ENCODE results near the gene SMYD3. TPM values are rescaled to one million over a fixed set of nuclear protein-coding genes. Genes with fewer than 3 reads are reported as not detected.
"Not testable (repeated sequence)": the region's sequence is repeated elsewhere in the genome, so short reads cannot be mapped to it uniquely, and the experiment has no call there.

The SMYD3 gene
- total RNA-seq, 1 donor from 2014 or later = 18.8 TPM

DNA sequence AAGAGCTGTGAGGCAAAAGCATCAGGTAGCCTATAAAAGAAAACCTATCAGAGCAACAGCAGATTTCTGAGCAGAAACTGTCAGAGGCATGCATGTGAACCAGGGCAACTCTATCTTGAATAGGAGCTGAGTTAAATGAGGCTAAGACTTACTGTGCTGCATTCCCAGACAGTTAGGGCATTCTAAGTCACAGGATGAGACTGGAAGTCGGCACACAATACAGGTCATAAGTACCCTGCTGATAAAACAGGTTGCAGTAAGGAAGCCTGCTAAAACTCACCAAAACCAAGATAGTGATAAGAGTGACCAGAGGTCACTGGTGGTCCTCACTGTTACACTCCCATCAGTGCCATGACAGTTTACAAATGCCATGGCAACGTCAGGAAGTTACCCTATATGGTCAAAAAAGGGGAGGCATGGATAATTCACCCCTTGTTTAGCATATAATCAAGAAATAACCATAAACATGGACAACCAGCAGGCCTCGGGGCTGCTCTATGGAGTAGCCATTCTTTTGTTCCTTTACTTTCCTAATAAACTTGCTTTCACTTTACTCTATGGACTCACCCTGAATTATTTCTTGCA is 150.0 kb downstream of the SMYD3 start:
- not testable (repeated sequence) for DNase-seq (ENCODE audit: low spot score)

DNA sequence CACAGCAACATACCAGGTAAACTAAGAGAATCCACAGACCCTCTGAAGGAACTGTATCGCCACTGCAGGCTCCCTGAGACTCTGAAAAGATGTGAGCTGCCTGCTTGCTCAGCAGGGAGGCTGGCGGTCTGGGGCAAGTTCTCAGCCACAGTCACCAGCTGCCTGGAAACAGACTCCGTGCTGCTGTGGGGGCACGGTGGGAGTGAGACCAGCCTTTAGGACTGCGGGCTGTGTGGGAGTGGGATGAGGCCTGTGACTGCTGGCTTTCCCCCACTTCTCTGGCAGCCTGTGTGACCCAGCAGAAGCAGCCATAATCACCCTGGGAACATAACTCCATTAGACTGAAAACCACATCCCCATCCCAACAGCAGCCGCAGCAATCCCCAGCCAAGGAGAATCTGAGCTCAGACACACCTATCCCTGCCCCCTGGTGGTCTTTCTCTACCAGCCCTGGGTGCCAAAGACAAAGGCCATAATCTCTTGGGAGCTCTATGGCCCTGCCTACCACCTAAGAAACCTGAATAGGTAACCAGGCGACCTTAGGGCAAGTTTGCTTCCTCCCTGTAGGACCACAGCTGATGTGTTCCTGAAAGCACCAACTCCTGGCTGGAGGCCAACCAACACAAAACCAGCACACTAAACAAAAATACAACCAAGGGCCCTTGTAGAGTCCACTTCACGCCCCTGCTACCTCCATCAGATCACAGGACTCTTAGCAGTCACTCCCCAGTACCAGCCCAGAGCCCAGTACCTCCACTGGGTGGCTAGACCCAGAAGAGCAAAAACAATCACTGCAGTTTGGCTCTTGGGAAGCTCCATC is 151.5 kb downstream of the SMYD3 start:
- no peak for DNase-seq (ENCODE audit: low spot score)

DNA sequence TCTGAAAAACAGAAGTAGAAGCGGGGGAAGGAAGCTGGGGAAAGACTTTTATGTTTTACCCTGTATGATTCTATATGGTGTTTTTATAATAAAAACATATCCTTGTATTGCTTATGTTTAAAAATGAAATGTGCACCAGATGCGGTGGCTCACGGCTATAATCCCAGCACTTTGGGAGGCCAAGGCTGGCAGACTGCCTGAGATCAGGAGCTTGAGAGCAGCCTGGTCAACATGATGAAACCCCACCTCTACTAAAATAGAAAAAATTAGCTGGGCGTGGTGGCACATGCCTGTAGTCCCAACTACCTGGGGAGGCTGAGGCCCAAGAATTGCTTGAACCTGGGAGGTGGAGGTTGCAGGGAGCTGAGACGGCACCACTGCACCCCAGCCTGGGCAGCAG is 155.4 kb downstream of the SMYD3 start:
- DNase-seq (ENCODE audit: low spot score) = no peak

DNA sequence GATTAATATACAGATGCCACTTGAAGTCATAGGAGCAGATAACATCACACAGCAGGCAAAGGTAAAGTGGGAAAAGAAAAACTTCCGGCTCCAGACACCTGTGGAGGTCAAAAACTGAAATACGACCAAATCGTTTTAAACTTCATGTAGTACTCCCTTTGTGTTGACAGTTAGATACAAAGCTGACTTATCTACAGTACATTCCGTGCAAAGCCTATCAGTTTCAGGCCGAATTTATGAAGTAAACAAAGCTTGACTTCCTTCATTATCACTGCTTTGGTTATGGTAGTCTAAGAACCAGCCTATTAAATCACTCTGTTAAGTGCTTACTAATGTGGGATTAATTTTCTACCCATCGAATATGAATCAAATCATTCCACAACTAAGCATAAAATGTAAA is 156.3 kb downstream of the SMYD3 start:
- DNase-seq (ENCODE audit: low spot score) = no peak

DNA sequence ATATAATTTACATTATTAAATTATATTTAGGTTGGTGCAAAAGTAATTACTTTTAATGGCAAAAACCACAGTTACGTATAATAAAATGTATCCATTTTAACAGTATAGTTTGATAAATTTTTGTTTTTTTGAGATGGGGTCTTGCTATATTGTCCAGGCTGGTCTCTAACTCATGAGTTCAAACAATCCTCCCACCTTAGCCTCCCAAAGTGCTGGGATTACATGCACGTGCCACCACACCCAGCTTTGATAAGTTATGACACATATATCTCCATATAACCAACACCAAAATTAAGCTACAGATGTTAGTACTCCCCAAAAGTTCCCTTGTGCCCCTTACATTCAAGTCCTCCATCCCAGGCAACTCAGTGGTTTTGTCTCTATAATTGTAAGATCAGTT is 163.1 kb downstream of the SMYD3 start:
- DNase-seq (ENCODE audit: low spot score) = no peak

DNA sequence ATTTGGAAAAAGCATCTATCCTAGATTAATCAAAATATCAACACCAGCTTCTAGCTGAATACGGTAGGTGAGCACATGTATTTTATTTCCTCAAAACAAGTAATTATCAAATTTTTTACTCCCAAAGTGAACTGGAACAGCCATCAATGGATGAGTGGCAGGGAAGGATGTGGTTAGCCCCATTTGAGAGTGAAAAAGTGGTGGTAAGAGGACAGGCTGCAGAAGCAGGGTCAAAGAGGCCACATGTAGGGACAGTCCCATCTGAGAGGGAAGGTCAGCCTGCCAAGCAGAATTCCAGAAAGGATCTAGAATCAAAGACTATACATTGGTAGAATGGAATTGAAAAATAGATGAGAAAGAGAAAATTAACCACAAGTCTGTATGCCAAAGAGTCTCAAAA is 163.8 kb downstream of the SMYD3 start:
- no peak for DNase-seq (ENCODE audit: low spot score)

DNA sequence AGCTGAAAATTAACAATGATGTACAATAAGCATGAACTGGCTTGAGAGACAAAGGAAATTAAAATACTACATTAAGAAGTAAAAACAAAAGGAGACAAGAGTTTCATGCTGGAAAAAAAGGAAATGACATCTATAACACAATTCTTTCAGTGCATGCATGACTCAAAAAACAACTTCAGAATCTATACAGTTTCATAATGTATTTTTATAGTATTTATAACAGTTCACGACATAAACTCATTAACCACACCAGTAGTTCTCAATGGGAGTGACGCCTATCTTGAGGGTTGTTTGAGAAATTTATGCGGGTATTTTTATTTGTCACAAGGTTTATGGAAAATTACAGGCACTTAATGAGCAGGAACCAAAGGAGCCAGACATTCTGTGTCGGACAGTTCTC is 168.5 kb downstream of the SMYD3 start:
- no peak for DNase-seq (ENCODE audit: low spot score)

DNA sequence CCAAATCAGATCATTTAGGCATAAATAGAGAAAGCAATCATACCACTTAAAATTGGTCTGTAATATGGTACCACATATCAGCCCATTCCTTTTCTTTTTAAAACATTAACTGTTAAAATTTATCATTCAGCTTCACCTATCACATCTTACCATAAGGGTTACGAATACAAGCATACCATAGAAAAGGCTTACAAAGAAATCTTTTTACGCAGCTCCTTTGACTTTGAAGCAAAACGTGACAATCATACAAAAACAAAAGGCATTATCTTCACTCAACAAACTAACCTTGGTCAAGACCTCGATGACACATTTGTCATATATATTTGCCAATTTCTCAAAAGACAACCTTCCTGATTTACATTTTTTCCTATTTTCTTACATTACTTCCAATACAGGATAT is 169.0 kb downstream of the SMYD3 start:
- no peak for DNase-seq (ENCODE audit: low spot score)

DNA sequence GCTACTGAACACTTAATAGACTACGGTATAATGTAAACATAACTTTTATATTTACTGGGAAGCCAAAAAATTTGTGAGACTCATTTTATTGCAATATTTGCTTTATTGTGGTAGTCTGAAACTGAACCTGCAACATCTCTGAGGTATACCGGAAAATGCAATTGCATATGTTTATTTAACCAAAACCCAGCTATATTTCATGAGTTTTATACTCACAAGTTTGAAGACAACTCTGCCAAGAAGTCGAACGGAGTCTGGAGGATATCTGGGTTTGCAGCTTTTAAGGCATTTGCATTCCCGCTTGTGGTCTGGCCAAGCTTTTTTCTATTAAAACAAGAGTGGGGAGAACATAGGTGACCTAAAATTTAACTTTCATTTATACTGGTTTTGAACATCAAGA is 171.9 kb downstream of the SMYD3 start:
- no peak for DNase-seq (ENCODE audit: low spot score)

DNA sequence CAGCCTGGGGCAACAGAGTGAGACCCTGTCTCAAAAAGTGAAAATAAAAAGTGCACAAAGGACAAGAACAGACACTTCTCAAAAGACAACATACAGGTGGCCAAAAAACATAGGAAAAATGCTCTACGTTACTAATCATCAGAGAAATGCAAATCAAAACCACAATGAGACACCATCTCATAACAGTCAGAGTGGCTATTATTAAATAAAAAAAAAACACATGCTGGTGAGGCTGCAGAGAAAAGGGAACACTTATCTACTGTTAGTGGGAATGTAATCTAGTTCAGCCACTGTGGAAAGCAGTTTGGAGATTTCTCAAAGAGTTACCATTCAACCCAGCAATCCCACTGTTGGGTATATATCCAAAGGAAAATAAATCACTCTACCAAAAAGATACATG is 173.2 kb downstream of the SMYD3 start:
- DNase-seq (ENCODE audit: low spot score) = no peak

DNA sequence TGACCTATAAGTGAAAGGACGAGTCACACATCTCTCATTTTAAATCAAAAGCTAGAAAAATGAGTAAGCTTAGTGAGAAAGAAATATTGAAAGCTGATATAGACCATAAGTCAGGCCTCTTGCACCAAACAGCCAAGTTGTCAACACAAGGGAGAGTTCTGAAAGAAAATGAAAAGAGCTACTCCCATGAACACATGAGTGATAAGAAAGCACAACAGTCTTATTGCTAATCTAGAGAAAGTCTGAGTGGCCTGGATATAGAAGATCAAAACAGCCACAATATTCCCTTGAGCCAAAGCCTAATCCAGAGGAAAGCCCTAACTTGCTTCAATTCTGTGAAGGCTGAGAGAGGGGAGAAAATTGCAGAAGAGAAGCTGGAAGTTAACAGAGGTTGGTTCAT is 175.0 kb downstream of the SMYD3 start:
- no peak for DNase-seq (ENCODE audit: low spot score)

DNA sequence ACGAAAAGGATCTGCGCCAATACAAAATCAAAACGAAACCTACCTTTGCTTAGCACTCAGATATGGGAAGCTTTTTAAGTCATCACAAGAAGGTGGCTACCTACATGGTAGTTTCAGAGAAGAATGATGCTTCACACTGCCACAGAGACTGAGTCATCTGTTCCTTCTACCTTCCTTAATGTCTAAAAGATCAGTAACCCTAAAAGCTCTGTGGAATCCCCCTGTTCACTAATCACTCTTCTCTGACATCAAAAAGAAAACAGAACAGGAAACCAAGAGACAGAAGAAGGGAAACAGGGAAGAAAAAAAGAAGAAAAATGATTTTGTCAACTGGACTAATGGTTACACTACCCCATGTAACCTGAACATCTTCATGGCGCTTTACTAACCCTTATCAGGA is 177.2 kb downstream of the SMYD3 start:
- DNase-seq (ENCODE audit: low spot score) = no peak

DNA sequence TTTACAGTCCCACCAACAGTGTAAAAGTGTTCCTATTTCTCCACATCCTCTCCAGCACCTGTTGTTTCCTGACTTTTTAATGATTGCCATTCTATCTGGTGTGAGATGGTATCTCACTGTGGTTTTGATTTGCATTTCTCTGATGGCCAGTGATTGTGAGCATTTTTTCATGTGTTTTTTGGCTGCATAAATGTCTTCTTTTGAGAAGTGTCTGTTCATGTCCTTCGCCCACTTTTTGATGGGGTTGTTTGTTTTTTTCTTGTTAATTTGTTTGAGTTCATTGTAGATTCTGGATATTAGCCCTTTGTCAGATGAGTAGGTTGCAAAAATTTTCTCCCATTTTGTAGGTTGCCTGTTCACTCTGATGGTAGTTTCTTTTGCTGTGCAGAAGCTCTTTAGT is 177.8 kb downstream of the SMYD3 start:
- not testable (repeated sequence) for DNase-seq (ENCODE audit: low spot score)

DNA sequence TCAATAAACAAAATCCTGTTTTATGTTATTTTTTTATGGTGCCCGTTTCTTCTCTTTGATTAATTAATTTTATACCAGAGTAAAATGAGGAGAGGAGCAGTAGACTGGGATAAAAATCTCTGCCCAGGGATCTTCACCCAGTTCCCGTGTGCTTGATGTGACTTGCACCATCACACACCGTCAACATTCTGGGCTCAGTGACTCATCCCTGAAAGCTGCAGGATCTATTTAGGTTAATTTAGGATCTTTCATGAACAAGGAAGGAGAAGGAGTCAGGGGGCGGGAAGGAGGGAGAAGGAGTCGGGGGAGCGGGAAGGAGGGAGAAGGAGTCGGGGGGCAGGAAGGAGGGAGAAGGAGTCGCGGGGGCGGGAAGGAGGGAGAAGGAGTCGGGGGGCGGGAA is 182.4 kb downstream of the SMYD3 start:
- no peak for DNase-seq (ENCODE audit: low spot score)

DNA sequence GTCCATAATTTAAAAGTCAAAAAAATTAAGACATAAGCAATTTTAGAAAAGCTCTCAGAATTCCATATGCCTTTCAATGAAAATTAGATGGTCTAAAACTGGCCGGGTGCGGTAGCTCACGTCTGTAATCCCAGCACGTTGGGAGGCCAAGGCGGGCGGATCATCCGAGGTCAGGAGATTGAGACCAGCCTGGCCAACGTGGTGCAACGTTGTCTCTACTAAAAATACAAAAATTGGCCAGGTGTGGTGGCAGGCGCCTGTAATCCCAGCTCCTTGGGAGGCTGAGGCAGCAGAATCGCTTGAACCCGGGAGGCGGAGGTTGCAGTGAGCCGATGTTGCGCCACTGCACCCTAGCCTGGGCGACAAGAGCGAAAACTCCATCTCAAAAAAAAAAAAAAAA is 183.0 kb downstream of the SMYD3 start:
- DNase-seq (ENCODE audit: low spot score) = not testable (repeated sequence)

DNA sequence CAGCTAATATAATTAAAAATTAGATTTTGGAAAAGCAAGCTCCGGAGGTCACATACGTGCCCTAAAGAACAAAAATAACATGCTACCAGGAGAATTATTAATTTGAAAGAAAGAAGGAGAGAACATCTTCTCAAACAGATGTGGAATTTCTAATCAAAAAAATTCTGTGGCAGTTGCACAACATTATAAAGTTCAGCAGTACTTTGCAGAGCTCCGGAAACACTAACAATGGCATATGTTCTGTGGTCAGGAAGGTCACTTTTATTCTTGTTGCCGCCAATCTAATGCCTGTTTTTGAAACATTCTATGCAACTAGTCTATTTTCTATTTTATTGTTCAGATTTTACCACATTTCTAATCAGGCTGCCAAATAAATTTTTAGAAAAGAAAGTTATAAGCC is 186.8 kb downstream of the SMYD3 start:
- no peak for DNase-seq (ENCODE audit: low spot score)

DNA sequence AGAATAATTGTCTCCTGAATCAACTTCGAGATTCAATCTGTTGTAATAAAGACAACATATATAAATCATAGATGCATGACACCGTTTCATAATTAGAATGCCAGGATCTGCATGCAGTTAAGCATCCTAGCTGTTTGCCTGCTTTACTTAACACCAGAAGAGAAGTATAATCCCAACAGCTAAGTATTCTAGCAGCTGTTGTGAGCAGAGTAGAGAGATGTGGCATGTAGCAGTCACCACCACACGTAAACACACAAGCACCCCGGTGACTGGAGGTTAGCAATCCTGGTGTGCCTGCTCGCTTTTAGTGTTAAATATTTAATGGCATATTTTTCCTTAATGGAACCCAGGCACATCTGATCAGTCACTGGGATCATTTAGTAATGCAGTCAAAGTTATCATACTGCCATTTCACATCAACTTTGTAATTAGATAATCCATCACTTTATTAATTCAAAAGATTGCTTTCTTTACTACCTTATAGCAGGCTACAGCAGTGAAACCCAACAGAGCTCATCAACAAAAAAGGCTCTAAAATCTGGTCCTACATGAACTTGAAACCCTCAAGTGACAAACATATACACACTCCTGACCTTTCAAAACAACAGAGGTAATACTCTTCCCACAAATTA is 187.9 kb downstream of the SMYD3 start:
- no peak for DNase-seq (ENCODE audit: low spot score)

DNA sequence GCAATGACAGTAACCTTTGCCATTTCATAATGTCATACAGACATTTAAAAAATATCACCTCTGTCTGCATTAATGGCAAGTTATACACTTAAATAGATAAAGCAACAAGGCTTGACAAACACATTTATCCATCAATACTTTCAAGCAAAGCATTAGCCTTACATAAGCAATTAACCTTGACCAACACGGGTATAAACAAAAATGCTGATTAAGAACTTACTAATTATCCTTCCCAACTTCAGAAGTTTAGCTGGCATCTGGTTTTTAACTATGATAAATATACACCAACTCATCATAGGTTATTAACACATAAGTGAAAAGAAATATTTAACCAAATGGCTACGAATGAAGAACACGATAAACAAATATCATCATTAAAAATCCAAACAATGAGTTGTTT is 188.5 kb downstream of the SMYD3 start:
- DNase-seq (ENCODE audit: low spot score) = no peak

DNA sequence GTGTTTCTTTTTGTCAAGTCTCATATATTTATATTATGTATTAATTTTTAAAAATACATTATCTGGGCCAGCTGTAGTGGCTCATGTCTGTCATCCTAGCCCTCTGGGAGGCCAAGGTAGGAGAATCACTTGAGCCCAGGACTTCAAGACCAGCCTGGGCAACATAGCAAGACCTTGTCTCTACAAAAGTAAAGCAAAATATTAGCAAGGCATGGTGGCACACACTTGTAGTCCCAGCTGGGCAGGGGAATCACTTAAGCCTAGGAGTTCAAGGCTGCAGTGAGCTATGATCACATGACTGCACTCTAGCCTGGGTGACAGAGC is 189.1 kb downstream of the SMYD3 start:
- DNase-seq (ENCODE audit: low spot score) = no peak

DNA sequence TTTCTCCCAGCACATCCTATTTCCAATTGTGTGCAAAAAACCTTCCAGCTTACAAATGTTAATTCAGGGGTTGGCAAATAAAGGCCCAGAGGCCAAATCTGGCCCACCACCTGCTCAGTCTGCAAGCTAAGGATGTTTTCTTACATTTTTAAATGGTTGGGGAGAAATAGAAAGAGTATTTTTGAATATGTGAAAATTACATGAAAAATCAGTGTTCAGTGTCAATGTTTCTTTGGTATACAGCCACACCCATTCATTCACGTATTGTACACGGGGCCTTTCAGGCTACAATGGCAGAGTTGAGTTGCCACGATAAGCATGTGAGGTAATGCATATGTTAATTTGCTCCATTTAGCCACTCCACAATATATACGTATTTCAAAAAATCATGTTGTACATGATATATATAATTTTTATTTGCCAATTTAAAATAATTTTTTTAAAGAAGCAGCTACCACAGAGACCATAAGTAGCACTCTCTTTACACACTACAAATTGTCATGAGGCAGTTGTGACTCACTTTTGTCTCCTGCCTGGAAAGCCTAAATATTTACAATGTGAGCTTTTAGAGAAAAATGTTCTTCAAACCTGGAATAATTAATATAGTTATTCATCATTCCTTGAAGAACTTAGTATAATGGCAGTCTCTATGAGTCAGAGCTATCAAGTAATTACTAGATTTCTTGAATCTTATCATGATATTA is 189.6 kb downstream of the SMYD3 start:
- no peak for DNase-seq (ENCODE audit: low spot score)

DNA sequence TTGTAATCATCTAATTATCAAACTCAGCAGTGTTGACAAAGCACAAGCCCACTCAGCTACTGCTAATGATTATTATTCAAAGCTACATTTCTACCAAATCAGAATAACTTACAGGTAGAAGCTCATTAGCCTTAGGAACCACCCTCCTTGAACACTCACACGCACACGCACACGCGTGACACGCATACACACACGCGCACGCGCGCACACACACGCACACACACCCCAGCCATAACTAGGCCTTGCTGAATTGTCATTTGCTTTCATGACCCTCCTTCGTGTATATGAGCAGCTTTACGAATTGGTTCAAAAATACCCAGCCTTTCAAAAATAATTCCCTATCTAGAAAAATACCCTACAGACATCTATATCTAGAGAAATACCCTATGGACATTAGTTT is 195.6 kb downstream of the SMYD3 start:
- DNase-seq (ENCODE audit: low spot score) = no peak

DNA sequence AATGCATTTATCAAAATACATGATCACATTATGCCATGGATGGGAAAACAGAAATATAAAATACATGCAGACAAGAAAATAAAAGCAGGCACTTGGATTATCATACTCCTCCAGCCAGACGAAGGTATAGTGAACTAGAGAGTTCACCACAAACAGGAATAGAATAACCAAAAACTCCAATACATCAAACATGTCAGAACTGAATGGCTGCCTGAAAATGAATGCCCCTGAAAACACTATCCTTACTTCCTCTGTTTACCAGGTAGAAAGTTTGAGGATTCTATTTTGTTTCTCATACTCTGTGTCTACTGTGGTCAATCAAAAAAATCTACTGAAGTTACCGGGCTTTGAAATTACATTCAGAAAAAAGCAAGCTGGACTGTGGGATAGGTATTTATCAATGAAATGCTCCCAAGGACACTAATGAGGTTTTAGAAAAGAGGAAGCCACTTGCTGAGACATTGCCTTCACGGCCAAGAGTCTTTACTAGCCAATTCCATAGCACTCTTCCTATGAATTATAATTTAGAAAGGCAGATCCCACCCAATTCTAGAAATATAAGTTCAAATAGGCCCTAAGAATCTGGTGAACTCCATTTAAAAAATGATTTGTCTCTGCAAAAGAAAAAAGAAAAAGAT is 197.7 kb downstream of the SMYD3 start:
- DNase-seq (ENCODE audit: low spot score) = no peak

All from mucosa of gallbladder (tissue), 1 donor.